Cardiac fibroblast (primary cell): Measurements from ENCODE around the gene PSORS1C2.

Experiments used
- DNase-seq, 2 donors: peaks; one replicate each; pipeline versions ENCODE4 v3.0.0 to v3.0.0-alpha.2; 2010; ENCODE audit warnings: low read depth in 2 of 2
- H3K4me3 ChIP-seq, 2 donors: replicated peaks in 1 of 2; 1 replicate in 1 of 2; 2 replicates in 1 of 2; pipeline ENCODE4 v1.5.1; 2011; ENCODE audit warnings: low read depth in 2 of 2, low read length in 2 of 2, mild to moderate bottlenecking in 2 of 2, moderate library complexity in 1 of 2
- CTCF ChIP-seq: IDR thresholded peaks from one replicate; pipeline ENCODE4 v1.5.1; 2011; ENCODE audit warnings: low read depth, mild to moderate bottlenecking, low read length, inconsistent platforms

The PSORS1C2 gene

GRCh38 chr6:31149827-31150447 lies 11.1 kb upstream of the PSORS1C2 start:
- DNase-seq, result no peak
- no peak overlapping the region for H3K4me3 ChIP-seq
- TF ChIP-seq CTCF, result no peak

- no peak for DNase-seq
These were observed 6.5 kb upstream of the PSORS1C2 start for GRCh38 chr6:31145386-31145785.

GRCh38 chr6:31144970-31145340 lies 6.1 kb upstream of the PSORS1C2 start:
- no peak for DNase-seq
- no peak for TF ChIP-seq CTCF
- H3K4me3 ChIP-seq, result no peak overlapping the region

More at GRCh38 chr6:31145386-31145785, 6.5 kb upstream of the PSORS1C2 start:
- no peak overlapping the region for H3K4me3 ChIP-seq
- no peak for TF ChIP-seq CTCF

- no peak for DNase-seq
- H3K4me3 ChIP-seq, result no peak overlapping the region
- TF ChIP-seq CTCF, result no peak
These were observed 5.6 kb upstream of the PSORS1C2 start for GRCh38 chr6:31144296-31144969.

- TF ChIP-seq CTCF, result no peak
- no peak overlapping the region for H3K4me3 ChIP-seq
- peak; percentile 82 to 92 for DNase-seq
These were observed 4.3 kb upstream of the PSORS1C2 start for GRCh38 chr6:31143148-31143547.

GRCh38 chr6:31142361-31142761 lies 3.5 kb upstream of the PSORS1C2 start:
- no peak for DNase-seq
- no peak overlapping the region for H3K4me3 ChIP-seq
- TF ChIP-seq CTCF, result no peak
